ENCODE measurements around the gene FRS3.
A peak's percentile ranks its signal among the peaks of the same experiment; 100 is the strongest.
"Not testable (repeated sequence)": the region's sequence is repeated elsewhere in the genome, so short reads cannot be mapped to it uniquely, and the experiment has no call there.

FRS3 gene

GRCh38 chr6:41813956-41814355 lies 34.3 kb upstream of the FRS3 start:
- Histone ChIP-seq H3K27me3 (ENCODE audit: control insufficient read depth in 5 of 5, insufficient read depth in 4 of 5, low read length in 5 of 5) (no peaks in the 10 kb centered on the region), H3K4me1 (ENCODE audit: control insufficient read depth in 5 of 5, insufficient read depth in 5 of 5, low read length in 5 of 5) (no peaks in the 10 kb centered on the region), H3K9me3 (ENCODE audit: control insufficient read depth in 5 of 5, low read length in 5 of 5) (no peaks in the 10 kb centered on the region), H3K27ac (ENCODE audit: low read depth, low read length) (no peak overlapping the region), H3K36me3 (ENCODE audit: control insufficient read depth in 5 of 5, insufficient read depth in 5 of 5, low read length in 5 of 5) (no peaks in the 10 kb centered on the region), H3K9ac (ENCODE audit: low read length in 5 of 5) (peak overlapping the region in 1 of 5 donors; percentile 1), H3K4me3 (ENCODE audit: low read depth in 1 of 5, low read length in 5 of 5) (no peak overlapping the region)

GRCh38 chr6:41813469-41813868 lies 33.8 kb upstream of the FRS3 start:
- H3K27me3 ChIP-seq (ENCODE audit: control insufficient read depth in 5 of 5, insufficient read depth in 4 of 5, low read length in 5 of 5): no peaks in the 10 kb centered on the region
- H3K9me3 ChIP-seq (ENCODE audit: control insufficient read depth in 5 of 5, low read length in 5 of 5): no peaks in the 10 kb centered on the region
- H3K9ac ChIP-seq (ENCODE audit: low read length in 5 of 5): peak overlapping the region in 1 of 5 donors; percentile 1
- no peak overlapping the region for H3K27ac ChIP-seq (ENCODE audit: low read depth, low read length)
- no peak overlapping the region for H3K4me3 ChIP-seq (ENCODE audit: low read depth in 1 of 5, low read length in 5 of 5)
- H3K36me3 ChIP-seq (ENCODE audit: control insufficient read depth in 5 of 5, insufficient read depth in 5 of 5, low read length in 5 of 5): no peaks in the 10 kb centered on the region
- H3K4me1 ChIP-seq (ENCODE audit: control insufficient read depth in 5 of 5, insufficient read depth in 5 of 5, low read length in 5 of 5): no peaks in the 10 kb centered on the region

GRCh38 chr6:41811946-41812345 lies 32.2 kb upstream of the FRS3 start:
- not testable (repeated sequence) for H3K27me3 ChIP-seq (ENCODE audit: control insufficient read depth in 5 of 5, insufficient read depth in 4 of 5, low read length in 5 of 5); H3K27ac ChIP-seq (ENCODE audit: low read depth, low read length); H3K36me3 ChIP-seq (ENCODE audit: control insufficient read depth in 5 of 5, insufficient read depth in 5 of 5, low read length in 5 of 5); H3K4me3 ChIP-seq (ENCODE audit: low read depth in 1 of 5, low read length in 5 of 5); H3K9me3 ChIP-seq (ENCODE audit: control insufficient read depth in 5 of 5, low read length in 5 of 5); H3K9ac ChIP-seq (ENCODE audit: low read length in 5 of 5); H3K4me1 ChIP-seq (ENCODE audit: control insufficient read depth in 5 of 5, insufficient read depth in 5 of 5, low read length in 5 of 5)

- Histone ChIP-seq H3K27me3 (ENCODE audit: control insufficient read depth in 5 of 5, insufficient read depth in 4 of 5, low read length in 5 of 5) (no peaks in the 10 kb centered on the region), H3K4me1 (ENCODE audit: control insufficient read depth in 5 of 5, insufficient read depth in 5 of 5, low read length in 5 of 5) (no peaks in the 10 kb centered on the region), H3K36me3 (ENCODE audit: control insufficient read depth in 5 of 5, insufficient read depth in 5 of 5, low read length in 5 of 5) (peaks cover 0 to 6% (median 5%) of the 10 kb centered on the region in 5 donors), H3K4me3 (ENCODE audit: low read depth in 1 of 5, low read length in 5 of 5) (no peak overlapping the region), H3K9me3 (ENCODE audit: control insufficient read depth in 5 of 5, low read length in 5 of 5) (no peaks in the 10 kb centered on the region), H3K9ac (ENCODE audit: low read length in 5 of 5) (no peak overlapping the region), H3K27ac (ENCODE audit: low read depth, low read length) (no peak overlapping the region)
Observed at GRCh38 chr6:41811095-41811494, 31.4 kb upstream of the FRS3 start.

GRCh38 chr6:41805830-41806774 lies 26.4 kb upstream of the FRS3 start:
- no peaks in the 10 kb centered on the region for H3K27me3 ChIP-seq (ENCODE audit: control insufficient read depth in 5 of 5, insufficient read depth in 4 of 5, low read length in 5 of 5)
- H3K9me3 ChIP-seq (ENCODE audit: control insufficient read depth in 5 of 5, low read length in 5 of 5): no peaks in the 10 kb centered on the region
- no peaks in the 10 kb centered on the region for H3K4me1 ChIP-seq (ENCODE audit: control insufficient read depth in 5 of 5, insufficient read depth in 5 of 5, low read length in 5 of 5)
- peaks cover 3 to 18% (median 14%) of the 10 kb centered on the region in 5 donors for H3K36me3 ChIP-seq (ENCODE audit: control insufficient read depth in 5 of 5, insufficient read depth in 5 of 5, low read length in 5 of 5)
- no peak overlapping the region for H3K27ac ChIP-seq (ENCODE audit: low read depth, low read length)
- H3K4me3 ChIP-seq (ENCODE audit: low read depth in 1 of 5, low read length in 5 of 5): no peak overlapping the region
- no peak overlapping the region for H3K9ac ChIP-seq (ENCODE audit: low read length in 5 of 5)

GRCh38 chr6:41801380-41801779 lies 21.7 kb upstream of the FRS3 start:
- Histone ChIP-seq H3K27me3 (ENCODE audit: control insufficient read depth in 5 of 5, insufficient read depth in 4 of 5, low read length in 5 of 5) (no peaks in the 10 kb centered on the region), H3K9ac (ENCODE audit: low read length in 5 of 5) (no peak overlapping the region), H3K9me3 (ENCODE audit: control insufficient read depth in 5 of 5, low read length in 5 of 5) (no peaks in the 10 kb centered on the region), H3K4me3 (ENCODE audit: low read depth in 1 of 5, low read length in 5 of 5) (no peak overlapping the region), H3K27ac (ENCODE audit: low read depth, low read length) (no peak overlapping the region), H3K36me3 (ENCODE audit: control insufficient read depth in 5 of 5, insufficient read depth in 5 of 5, low read length in 5 of 5) (peaks cover 9 to 41% (median 22%) of the 10 kb centered on the region in 5 donors), H3K4me1 (ENCODE audit: control insufficient read depth in 5 of 5, insufficient read depth in 5 of 5, low read length in 5 of 5) (no peaks in the 10 kb centered on the region)

- peaks cover 17 to 44% (median 22%) of the 10 kb centered on the region in 5 donors for H3K36me3 ChIP-seq (ENCODE audit: control insufficient read depth in 5 of 5, insufficient read depth in 5 of 5, low read length in 5 of 5)
- no peak overlapping the region for H3K27ac ChIP-seq (ENCODE audit: low read depth, low read length)
- H3K4me1 ChIP-seq (ENCODE audit: control insufficient read depth in 5 of 5, insufficient read depth in 5 of 5, low read length in 5 of 5): no peaks in the 10 kb centered on the region
- no peaks in the 10 kb centered on the region for H3K9me3 ChIP-seq (ENCODE audit: control insufficient read depth in 5 of 5, low read length in 5 of 5)
- H3K27me3 ChIP-seq (ENCODE audit: control insufficient read depth in 5 of 5, insufficient read depth in 4 of 5, low read length in 5 of 5): no peaks in the 10 kb centered on the region
- no peak overlapping the region for H3K4me3 ChIP-seq (ENCODE audit: low read depth in 1 of 5, low read length in 5 of 5)
- no peak overlapping the region for H3K9ac ChIP-seq (ENCODE audit: low read length in 5 of 5)
Observed at GRCh38 chr6:41799559-41799911, 19.8 kb upstream of the FRS3 start.

- Histone ChIP-seq H3K9me3 (ENCODE audit: control insufficient read depth in 5 of 5, low read length in 5 of 5) (no peaks in the 10 kb centered on the region), H3K36me3 (ENCODE audit: control insufficient read depth in 5 of 5, insufficient read depth in 5 of 5, low read length in 5 of 5) (peaks cover 17 to 48% (median 22%) of the 10 kb centered on the region in 5 donors), H3K27me3 (ENCODE audit: control insufficient read depth in 5 of 5, insufficient read depth in 4 of 5, low read length in 5 of 5) (no peaks in the 10 kb centered on the region), H3K4me1 (ENCODE audit: control insufficient read depth in 5 of 5, insufficient read depth in 5 of 5, low read length in 5 of 5) (no peaks in the 10 kb centered on the region), H3K27ac (ENCODE audit: low read depth, low read length) (no peak overlapping the region), H3K4me3 (ENCODE audit: low read depth in 1 of 5, low read length in 5 of 5) (no peak overlapping the region), H3K9ac (ENCODE audit: low read length in 5 of 5) (no peak overlapping the region)
Observed at GRCh38 chr6:41798901-41799558, 19.3 kb upstream of the FRS3 start.

GRCh38 chr6:41796474-41796873 lies 16.8 kb upstream of the FRS3 start:
- Histone ChIP-seq H3K9ac (ENCODE audit: low read length in 5 of 5) (no peak overlapping the region), H3K27me3 (ENCODE audit: control insufficient read depth in 5 of 5, insufficient read depth in 4 of 5, low read length in 5 of 5) (no peaks in the 10 kb centered on the region), H3K4me3 (ENCODE audit: low read depth in 1 of 5, low read length in 5 of 5) (no peak overlapping the region), H3K4me1 (ENCODE audit: control insufficient read depth in 5 of 5, insufficient read depth in 5 of 5, low read length in 5 of 5) (no peaks in the 10 kb centered on the region), H3K27ac (ENCODE audit: low read depth, low read length) (no peak overlapping the region), H3K9me3 (ENCODE audit: control insufficient read depth in 5 of 5, low read length in 5 of 5) (no peaks in the 10 kb centered on the region), H3K36me3 (ENCODE audit: control insufficient read depth in 5 of 5, insufficient read depth in 5 of 5, low read length in 5 of 5) (peaks cover 19 to 64% (median 34%) of the 10 kb centered on the region in 5 donors)

GRCh38 chr6:41791984-41792383 lies 12.3 kb upstream of the FRS3 start:
- H3K27ac ChIP-seq (ENCODE audit: low read depth, low read length): no peak overlapping the region
- H3K4me1 ChIP-seq (ENCODE audit: control insufficient read depth in 5 of 5, insufficient read depth in 5 of 5, low read length in 5 of 5): peaks cover 0 to 8% (median 8%) of the 10 kb centered on the region in 5 donors
- peaks cover 26 to 65% (median 42%) of the 10 kb centered on the region in 5 donors for H3K36me3 ChIP-seq (ENCODE audit: control insufficient read depth in 5 of 5, insufficient read depth in 5 of 5, low read length in 5 of 5)

More at GRCh38 chr6:41791984-41792383, 12.3 kb upstream of the FRS3 start:
- no peak overlapping the region for H3K9ac ChIP-seq (ENCODE audit: low read length in 5 of 5)
- no peaks in the 10 kb centered on the region for H3K9me3 ChIP-seq (ENCODE audit: control insufficient read depth in 5 of 5, low read length in 5 of 5)
- H3K4me3 ChIP-seq (ENCODE audit: low read depth in 1 of 5, low read length in 5 of 5): no peak overlapping the region
- no peaks in the 10 kb centered on the region for H3K27me3 ChIP-seq (ENCODE audit: control insufficient read depth in 5 of 5, insufficient read depth in 4 of 5, low read length in 5 of 5)

Data from subcutaneous abdominal adipose tissue (tissue), 5 donors.